Stimulated activated naive CD8-positive, alpha-beta T cell treated with anti-CD3 and anti-CD28 coated beads, Interleukin-15, amount 100 ng/mL, for 72 hours (primary cell): ENCODE data around the gene THSD4.

Source experiments
- ATAC-seq: fragments of 150-1000 bp; cut with Tn5 transposase; 2 replicates; pipeline ENCODE4 v1.10.0; 2021; ENCODE audit warnings: mild to moderate bottlenecking, moderate library complexity
- DNase-seq, 2 donors: peaks; one replicate each; pipeline ENCODE4 v3.0.0; 2021 to 2022
- H3K27ac Mint-ChIP-seq, 2 donors: one replicate each; pipeline ENCODE4 v1.8.0; 2022; ENCODE audit warnings: mild to moderate bottlenecking in 2 of 2, mixed read lengths in 2 of 2, moderate library complexity in 2 of 2
- H3K27me3 Mint-ChIP-seq: one replicate; pipeline ENCODE4 v1.8.0; 2022; ENCODE audit warnings: mixed read lengths
- H3K4me1 Mint-ChIP-seq: one replicate; pipeline ENCODE4 v1.8.0; 2022; ENCODE audit warnings: mild to moderate bottlenecking, mixed read lengths
- H3K4me3 Mint-ChIP-seq, 2 donors: one replicate each; pipeline ENCODE4 v1.8.0; 2022; ENCODE audit warnings: mild to moderate bottlenecking in 2 of 2, mixed read lengths in 2 of 2, moderate library complexity in 1 of 2
- H3K9me3 Mint-ChIP-seq, 2 donors: one replicate each; pipeline ENCODE4 v1.8.0; 2022; ENCODE audit warnings: mixed read lengths in 2 of 2

THSD4 gene

DNA sequence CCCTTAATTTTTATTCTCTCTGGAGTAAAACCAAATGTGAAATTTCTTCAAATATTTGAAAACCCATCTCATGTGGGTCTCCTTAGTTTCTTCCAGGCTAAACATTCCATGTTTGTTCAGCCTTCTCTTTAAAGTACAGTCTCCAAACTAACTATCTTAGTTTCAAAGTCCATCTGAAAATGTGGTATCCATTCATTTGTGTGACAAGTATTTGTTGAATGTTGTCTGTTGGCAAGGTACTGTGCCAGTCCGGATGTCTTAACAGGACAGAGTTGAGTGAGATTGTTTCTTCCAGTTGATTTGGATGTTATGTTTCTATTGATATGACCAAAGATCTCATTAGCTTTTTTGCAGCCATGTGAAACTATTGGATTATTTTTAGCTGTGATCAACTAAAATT, 347.4 kb downstream of the THSD4 start:
- peaks cover 11% of the 10 kb centered on the region for H3K27me3 Mint-ChIP-seq
- H3K9me3 Mint-ChIP-seq, result no peaks in the 10 kb centered on the region
- no peak overlapping the region for H3K27ac Mint-ChIP-seq
- H3K4me1 Mint-ChIP-seq, result no peaks in the 10 kb centered on the region
- ATAC-seq, result no peak
- DNase-seq, result no peak
- H3K4me3 Mint-ChIP-seq, result no peak overlapping the region

DNA sequence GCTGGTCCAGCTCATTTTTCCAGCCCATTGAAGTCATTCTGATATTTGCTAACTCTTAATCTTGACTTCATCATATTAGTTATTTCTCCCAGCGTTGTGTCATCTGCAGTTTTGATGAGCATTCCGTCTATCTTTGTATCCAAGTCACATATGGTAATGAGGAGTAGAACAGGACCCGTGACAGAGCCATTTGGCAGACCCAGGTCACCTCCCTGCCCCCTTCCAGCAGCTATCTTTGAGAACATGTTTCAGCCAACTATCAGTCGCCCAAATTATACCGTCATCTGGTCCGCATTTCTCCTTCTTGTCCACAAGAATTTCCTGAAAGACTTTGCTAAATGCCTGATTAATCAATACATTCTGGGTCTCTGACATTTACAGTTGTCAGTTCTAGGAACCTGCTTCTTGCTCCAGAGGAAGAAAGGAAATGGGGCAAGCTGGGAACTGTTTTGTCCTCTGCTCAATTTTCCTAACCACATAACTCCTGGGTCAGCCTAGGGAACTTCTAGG, 347.9 kb downstream of the THSD4 start:
- no peak for DNase-seq
- H3K27me3 Mint-ChIP-seq, result peaks cover 11% of the 10 kb centered on the region
- peaks cover 0 to 3% of the 10 kb centered on the region in 2 donors for H3K9me3 Mint-ChIP-seq
- no peak overlapping the region for H3K27ac Mint-ChIP-seq
- no peak overlapping the region for H3K4me3 Mint-ChIP-seq
- ATAC-seq, result no peak
- no peaks in the 10 kb centered on the region for H3K4me1 Mint-ChIP-seq

DNA sequence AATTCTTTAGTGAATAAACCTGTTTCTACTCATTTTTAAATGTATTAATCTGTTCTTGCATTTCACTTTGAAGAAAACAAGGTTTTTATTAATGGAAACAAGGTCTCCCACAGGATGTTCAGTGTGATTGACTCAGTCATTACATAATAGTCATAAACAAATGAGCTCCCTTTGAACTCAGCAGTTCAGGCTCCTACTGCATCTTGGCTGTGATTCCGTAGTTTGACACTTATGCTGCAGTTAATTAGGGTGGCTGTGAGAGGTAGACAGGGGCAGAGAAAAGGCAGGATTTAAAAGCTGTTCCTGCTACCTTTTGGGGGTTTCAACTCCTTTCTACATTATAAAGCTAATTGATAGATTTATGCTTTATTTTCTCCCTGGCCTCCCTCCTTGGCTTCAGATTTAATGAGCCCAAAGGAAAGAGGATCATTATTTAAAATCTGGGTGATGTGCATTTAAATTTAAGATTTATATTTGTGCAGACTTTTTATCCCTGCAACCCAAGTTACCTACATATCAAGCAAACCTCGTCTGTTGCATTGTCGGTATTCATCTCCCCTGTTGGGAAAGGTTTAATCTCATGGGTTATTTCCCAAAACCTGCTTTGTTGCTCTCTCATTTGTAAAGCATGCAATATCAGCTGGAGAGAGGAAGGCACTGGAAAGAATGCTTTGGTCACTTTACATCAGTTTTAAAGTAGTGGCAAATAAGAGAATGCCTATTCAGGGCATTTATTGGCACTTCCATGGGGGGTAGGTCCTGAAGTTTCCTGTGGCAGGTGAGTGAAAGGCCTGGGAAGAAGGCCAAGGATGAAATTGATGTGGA, 350.1 kb downstream of the THSD4 start:
- no peaks in the 10 kb centered on the region for H3K4me1 Mint-ChIP-seq
- peaks cover 0 to 4% of the 10 kb centered on the region in 2 donors for H3K9me3 Mint-ChIP-seq
- DNase-seq (no peak), ATAC-seq (no peak)
- no peak overlapping the region for H3K27ac Mint-ChIP-seq
- H3K27me3 Mint-ChIP-seq, result peaks cover 11% of the 10 kb centered on the region
- H3K4me3 Mint-ChIP-seq, result no peak overlapping the region

DNA sequence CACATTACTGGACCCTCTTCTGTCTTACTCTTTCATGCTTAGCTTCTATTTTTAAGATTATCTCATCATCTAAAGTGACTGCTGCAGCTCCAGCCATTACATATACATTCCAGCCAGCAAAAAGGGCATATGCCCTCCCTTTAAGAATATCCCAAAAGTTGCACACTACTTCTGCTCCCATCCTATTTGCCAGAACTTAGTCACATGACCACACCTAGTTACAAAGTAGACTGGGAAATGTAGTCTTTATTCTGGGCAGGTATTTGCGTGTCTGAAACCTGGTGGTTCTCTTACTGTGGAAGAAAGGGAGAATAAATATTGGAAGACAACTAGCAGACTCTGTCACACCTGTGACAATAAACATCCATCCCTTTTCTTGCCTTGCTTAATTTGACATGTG, 353.4 kb downstream of the THSD4 start:
- ATAC-seq (no peak), DNase-seq (no peak)
- H3K27ac Mint-ChIP-seq, result no peak overlapping the region
- H3K27me3 Mint-ChIP-seq, result peaks cover 11% of the 10 kb centered on the region
- H3K4me3 Mint-ChIP-seq, result no peak overlapping the region
- peaks cover 0 to 4% of the 10 kb centered on the region in 2 donors for H3K9me3 Mint-ChIP-seq
- H3K4me1 Mint-ChIP-seq, result peaks cover 8% of the 10 kb centered on the region

DNA sequence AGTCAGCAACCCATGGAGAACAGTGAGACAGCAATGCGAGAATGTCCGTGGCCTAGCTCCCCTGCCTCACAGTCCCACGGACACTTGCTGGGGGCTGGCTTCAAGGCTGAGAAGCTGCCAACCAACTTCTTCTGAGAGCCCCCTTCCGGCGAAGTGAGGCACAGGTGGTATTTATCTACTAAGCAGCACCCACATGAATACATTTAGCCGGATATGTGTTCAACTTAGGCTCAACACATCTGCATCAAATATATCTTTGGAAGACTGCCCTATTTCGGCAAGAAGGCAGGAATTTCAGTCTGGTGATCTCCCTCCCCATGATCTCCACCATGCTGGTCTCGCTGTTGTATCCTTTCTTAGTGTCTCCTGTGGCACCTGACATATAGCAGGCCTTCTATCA, 354.1 kb downstream of the THSD4 start:
- peaks cover 8% of the 10 kb centered on the region for H3K4me1 Mint-ChIP-seq
- no peak overlapping the region for H3K27ac Mint-ChIP-seq
- H3K9me3 Mint-ChIP-seq, result peaks cover 0 to 4% of the 10 kb centered on the region in 2 donors
- ATAC-seq (no peak), DNase-seq (no peak)
- no peak overlapping the region for H3K4me3 Mint-ChIP-seq
- peaks cover 8% of the 10 kb centered on the region for H3K27me3 Mint-ChIP-seq

DNA sequence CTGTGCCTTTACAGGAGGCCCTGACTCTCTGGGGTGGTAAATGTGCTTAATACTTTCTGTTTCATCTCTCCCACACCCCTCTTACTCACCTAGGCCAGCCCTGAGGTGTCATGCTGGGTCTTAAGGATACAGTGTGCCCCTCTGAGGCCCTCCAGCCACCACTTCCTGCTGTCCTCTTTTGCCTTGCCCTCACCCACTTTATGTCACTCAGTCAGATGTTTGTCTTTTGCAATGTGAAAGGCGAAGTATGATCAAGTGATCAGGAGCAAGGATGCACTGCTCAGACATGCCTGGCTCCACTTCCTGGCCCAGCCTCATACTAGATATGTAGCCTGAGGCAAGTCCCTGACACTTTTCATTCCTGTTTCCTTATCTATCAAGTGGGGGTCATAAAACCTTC, 356.1 kb downstream of the THSD4 start:
- DNase-seq (peak; percentile 2 to 16), ATAC-seq (peak; percentile 95)

DNA sequence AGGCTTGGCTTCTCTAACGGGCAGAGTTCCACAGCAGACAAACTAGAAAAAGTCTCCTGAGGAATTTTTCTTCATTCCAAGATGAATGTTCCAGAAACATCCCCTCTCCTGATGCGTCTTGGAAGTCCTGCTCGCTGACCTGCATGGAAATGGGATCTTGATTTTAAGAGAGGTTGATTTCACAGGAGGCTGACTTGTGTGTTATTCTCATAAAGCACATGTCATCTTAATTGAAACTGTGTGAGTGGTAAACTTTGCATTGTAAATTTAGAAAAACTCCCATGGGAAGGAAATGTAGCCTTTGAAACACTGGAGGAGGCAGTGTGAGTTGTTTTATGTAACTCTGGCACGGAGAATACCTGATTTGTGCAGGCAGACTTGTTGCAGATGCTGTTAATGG, 357.3 kb downstream of the THSD4 start:
- Mint-ChIP-seq H3K4me3 (no peak overlapping the region), H3K4me1 (peaks cover 8% of the 10 kb centered on the region), H3K9me3 (peaks cover 0 to 4% of the 10 kb centered on the region in 2 donors), H3K27me3 (no peaks in the 10 kb centered on the region), H3K27ac (no peak overlapping the region)
- no peak for DNase-seq
- no peak for ATAC-seq

More for the DNA sequence above, 356.1 kb downstream of the THSD4 start:
- Mint-ChIP-seq H3K4me1 (peaks cover 8% of the 10 kb centered on the region), H3K27me3 (no peaks in the 10 kb centered on the region), H3K4me3 (no peak overlapping the region), H3K9me3 (peaks cover 0 to 4% of the 10 kb centered on the region in 2 donors), H3K27ac (no peak overlapping the region)

DNA sequence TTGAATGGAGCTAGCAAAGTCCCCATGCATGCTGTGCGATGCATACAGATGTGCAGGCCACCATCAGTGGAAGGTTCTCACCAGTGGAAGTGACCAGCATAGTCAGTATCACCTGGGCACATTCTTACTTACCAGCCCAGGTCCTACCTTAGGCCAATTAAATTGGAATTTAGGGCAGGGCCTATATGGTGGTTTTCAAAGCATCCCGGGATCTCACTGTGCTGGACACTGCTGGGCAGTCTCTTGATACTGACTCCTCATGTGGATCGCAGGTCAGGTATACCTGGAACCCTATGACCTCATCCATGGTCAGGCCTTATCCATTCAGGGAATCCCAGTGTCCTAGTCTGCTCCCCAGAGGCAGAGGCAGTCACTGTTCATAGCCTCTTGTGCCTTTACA, 358.5 kb downstream of the THSD4 start:
- Mint-ChIP-seq H3K4me3 (no peak overlapping the region), H3K4me1 (peaks cover 8% of the 10 kb centered on the region), H3K27me3 (no peaks in the 10 kb centered on the region), H3K9me3 (no peaks in the 10 kb centered on the region), H3K27ac (no peak overlapping the region)
- ATAC-seq, result no peak
- DNase-seq, result no peak

DNA sequence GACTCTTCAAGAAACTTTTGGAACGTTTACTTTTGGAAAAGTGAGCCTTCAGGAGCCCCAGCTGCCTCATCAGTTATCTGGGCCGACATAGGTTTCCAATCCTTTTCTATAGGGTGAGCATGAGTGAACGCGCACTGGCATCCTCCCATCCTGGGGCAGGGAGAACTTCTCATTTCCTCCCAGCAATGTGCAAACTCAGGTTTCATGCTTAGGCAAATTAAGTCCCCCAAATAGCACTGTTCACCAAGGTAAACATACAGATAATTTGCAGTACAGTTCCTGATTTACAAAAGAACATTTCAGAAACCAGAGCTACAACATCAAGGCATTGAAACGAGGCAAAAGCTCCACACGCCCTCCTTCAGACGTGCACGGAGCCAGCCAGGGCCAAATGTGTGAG, 361.6 kb downstream of the THSD4 start:
- H3K27ac Mint-ChIP-seq, result peak overlapping the region in 1 of 2 donors; percentile 57
- H3K27me3 Mint-ChIP-seq, result peaks cover 7% of the 10 kb centered on the region
- ATAC-seq (no peak), DNase-seq (no peak)
- no peaks in the 10 kb centered on the region for H3K4me1 Mint-ChIP-seq
- H3K4me3 Mint-ChIP-seq, result no peak overlapping the region
- H3K9me3 Mint-ChIP-seq, result no peaks in the 10 kb centered on the region

DNA sequence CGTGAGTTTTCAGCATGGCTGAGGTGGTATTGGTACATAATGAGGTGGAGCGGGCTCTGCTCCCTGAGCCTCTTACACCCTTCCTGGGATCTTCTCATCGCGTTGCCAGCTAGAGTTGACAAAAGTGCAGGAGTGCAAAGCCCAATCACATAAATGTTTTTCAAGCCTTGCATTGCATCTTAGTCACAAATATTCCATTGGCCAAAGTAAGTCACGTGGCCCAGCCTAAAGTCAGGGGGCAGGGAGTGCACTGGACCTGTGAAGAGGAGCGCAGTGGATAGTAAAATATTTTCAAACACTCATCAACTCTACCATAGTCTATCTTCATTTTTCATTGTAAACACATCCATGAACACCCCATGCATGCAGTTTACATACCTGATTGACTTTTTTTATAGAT, 365.3 kb downstream of the THSD4 start:
- Mint-ChIP-seq H3K4me1 (no peaks in the 10 kb centered on the region), H3K9me3 (no peaks in the 10 kb centered on the region), H3K27me3 (peaks cover 7% of the 10 kb centered on the region), H3K4me3 (no peak overlapping the region), H3K27ac (no peak overlapping the region)
- DNase-seq (no peak), ATAC-seq (no peak)

DNA sequence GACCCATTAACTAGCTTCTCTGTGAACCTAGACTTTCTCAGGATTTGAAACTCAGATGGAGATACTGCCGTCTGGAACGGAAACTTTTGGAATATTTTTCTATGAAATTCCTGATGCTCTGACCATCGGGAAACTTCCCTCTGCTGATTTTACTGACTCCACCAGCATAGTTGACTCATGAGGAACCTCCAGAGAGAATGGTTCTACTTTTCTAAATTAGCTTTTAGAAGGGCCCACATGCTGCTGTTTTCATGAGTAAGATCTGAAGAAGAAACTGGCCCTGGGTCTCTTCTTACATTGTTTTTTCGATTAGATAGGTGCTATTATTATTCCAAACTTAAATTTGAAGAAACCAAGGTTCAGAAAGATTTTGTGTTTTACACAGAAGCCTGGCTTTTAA, 368.8 kb downstream of the THSD4 start:
- no peak for DNase-seq
- H3K4me3 Mint-ChIP-seq, result no peak overlapping the region
- H3K4me1 Mint-ChIP-seq, result no peaks in the 10 kb centered on the region
- ATAC-seq, result no peak
- no peaks in the 10 kb centered on the region for H3K9me3 Mint-ChIP-seq
- peaks cover 15% of the 10 kb centered on the region for H3K27me3 Mint-ChIP-seq
- H3K27ac Mint-ChIP-seq, result no peak overlapping the region

DNA sequence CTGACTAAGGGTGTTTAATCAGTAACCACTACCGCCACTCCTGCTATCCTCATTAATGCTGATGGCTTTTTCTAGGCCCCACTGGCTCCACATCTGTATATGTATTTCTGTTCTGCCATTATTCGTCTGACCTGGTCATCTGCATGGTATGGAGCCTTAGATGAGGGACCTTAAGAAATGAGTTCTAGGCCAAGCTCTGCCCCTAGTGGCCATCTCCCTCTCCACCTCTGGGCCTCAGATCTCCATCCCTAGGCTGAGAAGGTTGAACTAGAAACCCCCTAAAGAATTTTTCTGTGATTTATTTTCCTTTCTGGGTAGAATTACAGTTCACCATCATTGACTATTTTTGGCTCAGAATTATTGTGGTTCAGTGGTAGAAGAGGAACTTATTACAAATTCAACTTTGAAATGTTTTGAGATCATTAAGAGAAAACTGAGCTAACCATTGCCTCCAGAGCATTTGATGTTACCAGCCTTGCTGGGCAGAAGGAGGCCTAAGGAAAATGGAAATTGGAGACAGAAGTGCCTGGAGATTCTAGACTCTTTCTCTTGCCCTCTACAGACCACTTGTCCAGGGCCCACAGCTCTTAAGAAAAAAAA, 369.9 kb downstream of the THSD4 start:
- H3K4me3 Mint-ChIP-seq, result no peak overlapping the region
- H3K9me3 Mint-ChIP-seq, result no peaks in the 10 kb centered on the region

DNA sequence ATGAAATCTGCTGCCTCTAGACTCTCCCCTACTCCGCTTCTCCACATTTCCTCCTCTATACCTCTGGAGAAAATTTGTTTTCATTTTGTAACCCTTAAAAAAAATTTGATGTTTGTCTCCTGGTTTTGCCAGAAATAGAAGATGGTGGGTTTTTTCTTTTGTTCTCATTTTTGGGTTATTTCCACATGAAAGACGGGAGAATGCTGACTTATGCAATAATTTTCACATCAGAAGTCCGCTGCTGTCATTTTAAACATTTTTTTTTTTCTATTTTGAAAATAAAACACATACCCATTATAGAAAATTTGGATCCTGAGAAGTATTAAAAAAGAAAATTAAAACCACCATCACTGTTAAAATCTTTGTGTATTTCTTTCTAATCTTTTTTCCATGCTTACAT, 374.3 kb downstream of the THSD4 start:
- H3K9me3 Mint-ChIP-seq, result no peaks in the 10 kb centered on the region
- DNase-seq (no peak), ATAC-seq (no peak)
- H3K27ac Mint-ChIP-seq, result no peak overlapping the region
- H3K4me1 Mint-ChIP-seq, result no peaks in the 10 kb centered on the region
- H3K27me3 Mint-ChIP-seq, result peaks cover 14% of the 10 kb centered on the region
- H3K4me3 Mint-ChIP-seq, result no peak overlapping the region

More for the DNA sequence above, 369.9 kb downstream of the THSD4 start:
- DNase-seq (no peak), ATAC-seq (no peak)
- H3K27me3 Mint-ChIP-seq, result peaks cover 20% of the 10 kb centered on the region
- no peaks in the 10 kb centered on the region for H3K4me1 Mint-ChIP-seq
- H3K27ac Mint-ChIP-seq, result no peak overlapping the region

DNA sequence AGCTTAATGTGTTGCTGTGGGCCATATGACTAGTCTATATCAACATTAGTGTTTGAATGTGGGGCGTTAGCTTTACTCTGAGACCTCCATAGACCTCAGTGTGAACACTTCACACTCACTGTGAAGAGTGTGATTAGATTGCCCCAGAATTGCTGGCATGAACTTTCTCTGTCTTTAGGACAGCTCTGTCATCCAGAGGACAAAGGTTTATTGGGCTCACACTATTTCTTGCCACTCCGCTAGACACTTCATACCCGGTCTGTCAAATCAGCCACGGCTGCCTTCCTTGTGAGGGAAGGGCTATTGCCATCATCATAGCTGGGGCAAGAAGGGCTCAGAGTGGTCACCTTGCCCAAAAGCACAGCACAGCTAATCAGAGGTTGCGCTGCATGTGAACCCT, 378.3 kb downstream of the THSD4 start:
- H3K27me3 Mint-ChIP-seq, result peaks cover 17% of the 10 kb centered on the region
- H3K9me3 Mint-ChIP-seq, result peaks cover 0 to 3% of the 10 kb centered on the region in 2 donors
- DNase-seq (no peak), ATAC-seq (no peak)
- no peak overlapping the region for H3K27ac Mint-ChIP-seq
- H3K4me1 Mint-ChIP-seq, result no peaks in the 10 kb centered on the region
- H3K4me3 Mint-ChIP-seq, result no peak overlapping the region

DNA sequence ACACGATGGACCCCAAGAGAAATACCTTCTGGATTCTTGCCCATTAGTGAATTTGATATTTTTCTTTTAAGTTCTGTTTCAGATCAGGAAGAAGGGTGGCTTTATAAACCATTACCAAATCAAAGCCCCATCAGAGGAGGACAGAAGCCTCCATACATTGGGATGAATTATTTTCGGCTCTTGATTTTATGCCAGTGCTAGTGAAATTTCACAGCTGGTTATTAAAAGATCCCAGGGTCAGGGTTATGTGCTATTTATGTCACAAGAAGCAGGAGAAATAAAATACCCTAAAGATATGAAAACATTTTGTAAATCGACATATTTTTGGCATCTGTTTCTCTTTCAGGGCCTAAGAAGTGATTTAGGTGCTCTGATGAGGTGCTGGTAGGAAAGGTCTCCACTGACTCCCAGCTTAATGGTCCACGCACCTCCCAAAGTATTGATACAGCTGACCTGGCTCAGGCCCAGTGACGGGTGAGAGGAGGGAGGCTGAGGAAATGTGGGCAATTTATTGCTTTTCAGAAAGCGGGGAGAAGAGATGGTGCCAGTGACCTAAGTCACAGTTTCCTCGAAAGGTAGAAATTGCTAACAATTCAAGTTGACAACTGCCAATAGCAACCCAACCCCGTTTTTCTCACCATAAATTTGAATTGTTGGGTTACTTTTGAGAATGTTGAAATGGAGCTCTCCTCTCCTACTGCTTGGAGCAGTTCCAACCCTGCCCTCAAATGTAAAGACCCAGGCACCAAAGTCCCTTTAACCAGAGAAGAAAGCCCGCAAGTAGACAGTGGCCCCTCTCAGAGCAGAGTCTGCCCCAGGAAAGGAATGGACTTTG, 379.5 kb downstream of the THSD4 start:
- Mint-ChIP-seq H3K27ac (no peak overlapping the region), H3K9me3 (peaks cover 0 to 8% of the 10 kb centered on the region in 2 donors), H3K27me3 (peaks cover 13% of the 10 kb centered on the region), H3K4me1 (no peaks in the 10 kb centered on the region), H3K4me3 (no peak overlapping the region)
- DNase-seq (no peak), ATAC-seq (no peak)

DNA sequence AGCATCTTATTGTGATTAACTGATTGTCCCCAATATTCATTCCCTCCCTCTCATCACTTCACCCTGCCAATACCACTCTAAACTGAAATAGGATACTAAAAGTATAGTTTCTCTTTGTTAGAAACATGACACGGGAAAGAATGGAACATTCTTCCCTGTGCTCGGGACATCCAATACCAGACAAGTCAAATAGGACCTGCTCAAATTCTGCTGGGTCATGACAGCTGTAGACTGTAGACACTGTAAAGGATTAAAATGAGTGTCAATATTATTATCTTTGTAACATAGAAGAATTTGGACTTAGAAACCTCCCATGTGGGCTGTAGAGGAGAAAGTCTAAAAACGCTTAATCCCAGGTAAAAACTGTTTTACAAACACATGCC, 380.1 kb downstream of the THSD4 start:
- H3K27me3 Mint-ChIP-seq, result peaks cover 18% of the 10 kb centered on the region

More for the DNA sequence above, 380.1 kb downstream of the THSD4 start:
- H3K4me3 Mint-ChIP-seq, result no peak overlapping the region
- DNase-seq (no peak), ATAC-seq (no peak)
- no peak overlapping the region for H3K27ac Mint-ChIP-seq
- H3K9me3 Mint-ChIP-seq, result peaks cover 0 to 11% of the 10 kb centered on the region in 2 donors
- no peaks in the 10 kb centered on the region for H3K4me1 Mint-ChIP-seq
